Heart left ventricle (tissue), 16 donors: ENCODE results near the gene COL6A1. TPM values are rescaled to one million over a fixed set of nuclear protein-coding genes. Genes with fewer than 3 reads are reported as not detected.

Source experiments
- ATAC-seq, 4 donors: fragments of 200-7000 bp; cut with Tn5 transposase; one replicate each; pipeline ENCODE4 v1.9.1; 2020 to 2022; ENCODE audit warnings: moderate library complexity in 4 of 4, mild to moderate bottlenecking in 3 of 4, moderate number of reproducible peaks in 1 of 4
- DNase-seq, 5 donors: peaks; one replicate each; pipeline ENCODE4 v3.0.0-alpha.2; 2020
- H3K27ac ChIP-seq, 12 donors: fragments of 200-600 bp; sonication (generic) in 4 of 12; one replicate each; pipeline versions ENCODE4 v1.5.0 to v1.8.0; 2016 to 2022; ENCODE audit warnings: mild to moderate bottlenecking in 2 of 12
- H3K27me3 ChIP-seq, 9 donors: fragments of 200-600 bp; sonication (generic) in 2 of 9; one replicate each; pipeline versions ENCODE4 v1.5.1 to v1.8.0; 2016 to 2022; ENCODE audit warnings: mild to moderate bottlenecking in 3 of 9
- H3K36me3 ChIP-seq, 9 donors: fragments of 200-600 bp; sonication (generic) in 2 of 9; one replicate each; pipeline versions ENCODE4 v1.5.0 to v1.8.0; 2018 to 2022; ENCODE audit warnings: mild to moderate bottlenecking in 2 of 9
- H3K4me1 ChIP-seq, 12 donors: fragments of 200-600 bp; sonication (generic) in 4 of 12; one replicate each; pipeline versions ENCODE4 v1.5.0 to v1.8.0; 2016 to 2022; ENCODE audit warnings: mild to moderate bottlenecking in 3 of 12
- H3K4me3 ChIP-seq, 12 donors: fragments of 200-600 bp; sonication (generic) in 4 of 12; one replicate each; pipeline versions ENCODE4 v1.5.0 to v1.8.0; 2017 to 2022; ENCODE audit warnings: mild to moderate bottlenecking in 9 of 12, moderate library complexity in 4 of 12
- H3K9me3 ChIP-seq, 12 donors: fragments of 200-600 bp; sonication (generic) in 4 of 12; one replicate each; pipeline versions ENCODE4 v1.5.0 to v1.8.0; 2016 to 2022; ENCODE audit warnings: mild to moderate bottlenecking in 1 of 12
- POLR2A ChIP-seq, 2 donors: fragments of 450-650 bp; IDR thresholded peaks; one replicate each; pipeline ENCODE4 v1.6.1; 2017; ENCODE audit warnings: antibody characterized with exemption in 2 of 2, mild to moderate bottlenecking in 2 of 2, moderate library complexity in 2 of 2
- WGBS, 4 donors: extraction: QIAGEN DNeasy Blood & Tissue Kit in 2 of 4; methylation state at CpG; one replicate each; pipeline versions ENCODE4 v1.1.5 to v1.1.7; 2013 to 2018; 5-methylcytosine and 5-hydroxymethylcytosine counted together
- intact Hi-C, 10 donors: fragments of 100-400 bp; cut with DNase I; formaldehyde crosslinking; loops; one replicate each; pipeline versions ENCODE4 v1.11.1 to v1.14.2; 2022
- polyA plus RNA-seq, 2 donors: library from polyadenylated mRNA; stranded (reverse); fragments of 200-250 nt; gene quantifications; one replicate each; pipeline ENCODE4 v1.2.3, GENCODE V29; 2013
- total RNA-seq, 9 donors: library from RNA; depleted of rRNA in 2 of 9; stranded (reverse); fragments of >200 nt in 2 of 9; fragmentation: NEBNext Ultra II Directional in 3 of 9; extraction: Animal tissue kit (Norgen Biotek cat#: 25700) in 3 of 9; gene quantifications; one replicate each; pipeline versions ENCODE4 v1.1.0 to v1.2.4, GENCODE V29; 2016 to 2023
- TF ChIP-seq, protein P1 (sequence below), 12 donors: fragments of 200-600 bp; sonication (generic) in 4 of 12; IDR thresholded peaks; one replicate each; pipeline versions ENCODE4 v1.5.0 to v1.8.0; 2018 to 2022; ENCODE audit warnings: antibody characterized with exemption in 12 of 12, mild to moderate bottlenecking in 5 of 12
- donor health status: ischemic (EF 13 %, LVEDD 7.1; RV severe dilation, severe dysfunction).
- donor health status: healthy with polysubstance abuse.
- donor health status: DM: no; HTN: yes; CAD: no.
- donor health status: DM: no; HTN: no; CAD: no.
- donor health status: ischemic (EF 25% LVEDD 6.9; RV normal size, moderate dysfunction).
- donor health status: ischemic (EF 25% LVEDD 5.7; RV mildly dilated, moderate dysfunction).
- donor health status: healthy.
- donor health status: DM: yes; HTN: yes; CAD: no.
- donor health status: ischemic (EF 35%, LVEDD 5.7; RV mildly dilated, moderate dysfunction).
- donor health status: nonischemic (EF 11% LVEDD 7.7; RV severe dilation, severe dysfunction).
- donor health status: DM: yes; HTN: yes; CAD: no.
- donor health status: PGD.
- donor health status: ischemic (EF 29% LVEDD 5.4; RV normal size, mild dysfunction).
- donor health status: nonischemic (EF 23%, LVEDD 6.1; RV moderate dilation, normal function).

The COL6A1 gene
- total and polyA plus RNA-seq, 11 donors, result 92.4 to 385 (median 149) TPM

DNA sequence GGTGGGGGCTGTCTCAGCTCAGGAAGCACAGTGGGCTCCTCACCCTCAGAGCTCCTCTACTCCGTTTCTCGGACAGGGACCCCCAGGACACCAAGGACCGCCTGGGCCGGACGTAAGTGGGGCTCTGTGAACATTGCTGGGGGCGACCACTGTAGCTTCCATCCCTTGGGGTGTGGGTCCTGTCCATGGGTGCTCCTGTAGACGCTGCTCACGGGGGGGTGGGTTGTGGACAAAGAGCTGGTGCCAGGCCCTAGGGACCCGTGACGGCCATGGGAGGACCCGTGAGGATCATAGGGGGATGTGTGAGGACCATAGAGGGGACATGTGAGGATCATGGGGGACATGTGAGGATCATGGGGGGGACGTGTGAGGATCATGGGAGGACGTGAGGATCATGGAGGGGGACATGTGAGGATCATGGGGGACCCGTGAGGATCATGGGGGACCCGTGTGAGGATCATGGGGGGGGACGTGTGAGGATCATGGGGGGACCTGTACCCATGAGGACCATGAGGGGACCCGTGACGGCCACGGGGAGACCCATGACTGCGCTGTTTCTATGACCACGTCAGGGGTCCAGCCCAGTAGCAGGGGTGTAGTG lies 18.1 kb downstream of the COL6A1 start:
- intact Hi-C loops, result loop anchor here in 1 of 10 donors (10.0 kb wide), 1 partner anchor 115 kb away; no protein-coding TSS in a partner anchor
- peak overlapping the region in 1 of 12 donors; percentile 80 for H3K27ac ChIP-seq
- peaks cover 2 to 94% (median 69%) of the 10 kb centered on the region in 9 donors for H3K36me3 ChIP-seq
- H3K4me3 ChIP-seq, result no peak overlapping the region
- peak in 1 of 5 donors; percentile 22 for DNase-seq
- H3K4me1 ChIP-seq, result no peaks in the 10 kb centered on the region
- H3K9me3 ChIP-seq, result no peaks in the 10 kb centered on the region
- WGBS, 4 donors, result 76 to 80% (median 77%) methylated on average over 15 to 21 of the region's 21 CpGs
- H3K27me3 ChIP-seq, result no peaks in the 10 kb centered on the region
- TF ChIP-seq, protein P1, sequence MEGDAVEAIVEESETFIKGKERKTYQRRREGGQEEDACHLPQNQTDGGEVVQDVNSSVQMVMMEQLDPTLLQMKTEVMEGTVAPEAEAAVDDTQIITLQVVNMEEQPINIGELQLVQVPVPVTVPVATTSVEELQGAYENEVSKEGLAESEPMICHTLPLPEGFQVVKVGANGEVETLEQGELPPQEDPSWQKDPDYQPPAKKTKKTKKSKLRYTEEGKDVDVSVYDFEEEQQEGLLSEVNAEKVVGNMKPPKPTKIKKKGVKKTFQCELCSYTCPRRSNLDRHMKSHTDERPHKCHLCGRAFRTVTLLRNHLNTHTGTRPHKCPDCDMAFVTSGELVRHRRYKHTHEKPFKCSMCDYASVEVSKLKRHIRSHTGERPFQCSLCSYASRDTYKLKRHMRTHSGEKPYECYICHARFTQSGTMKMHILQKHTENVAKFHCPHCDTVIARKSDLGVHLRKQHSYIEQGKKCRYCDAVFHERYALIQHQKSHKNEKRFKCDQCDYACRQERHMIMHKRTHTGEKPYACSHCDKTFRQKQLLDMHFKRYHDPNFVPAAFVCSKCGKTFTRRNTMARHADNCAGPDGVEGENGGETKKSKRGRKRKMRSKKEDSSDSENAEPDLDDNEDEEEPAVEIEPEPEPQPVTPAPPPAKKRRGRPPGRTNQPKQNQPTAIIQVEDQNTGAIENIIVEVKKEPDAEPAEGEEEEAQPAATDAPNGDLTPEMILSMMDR (IDR thresholded peaks at IDR 0.05), result no peak
- TF ChIP-seq POLR2A (IDR thresholded peaks at IDR 0.05), result no peak
- no peak for ATAC-seq

DNA sequence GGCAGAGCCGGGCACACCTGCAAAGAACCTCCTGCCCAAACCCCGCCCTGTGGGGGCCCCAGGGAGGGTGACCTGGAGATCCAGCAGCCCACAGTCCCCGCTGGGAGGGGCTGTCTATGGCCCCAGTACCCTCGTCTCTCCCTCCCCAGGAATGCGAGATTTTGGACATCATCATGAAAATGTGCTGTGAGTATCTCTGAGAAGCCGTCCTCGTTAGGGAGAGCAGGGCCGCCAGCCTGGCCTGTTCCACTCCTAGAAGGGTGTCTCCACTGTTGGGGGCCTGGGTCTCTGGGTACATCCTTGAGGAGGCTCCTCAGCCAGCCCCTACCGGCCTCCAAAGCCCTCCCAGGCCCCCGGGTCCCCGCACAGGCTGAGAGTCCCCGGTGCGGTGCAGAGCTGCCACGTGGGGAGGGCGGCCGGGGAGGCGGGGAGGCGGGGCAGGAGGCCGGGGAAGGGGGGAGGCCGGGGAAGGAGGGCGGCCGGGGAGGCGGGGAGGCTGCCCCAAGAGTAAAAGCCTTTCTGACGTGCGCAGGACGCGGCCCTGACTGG lies 18.7 kb downstream of the COL6A1 start:
- no peak for ATAC-seq
- no peak for TF ChIP-seq POLR2A (IDR thresholded peaks at IDR 0.05)
- TF ChIP-seq, protein P1 (IDR thresholded peaks at IDR 0.05), result no peak
- no peak overlapping the region for H3K4me3 ChIP-seq
- no peaks in the 10 kb centered on the region for H3K9me3 ChIP-seq
- peak in 2 of 5 donors; percentile 15 to 23 for DNase-seq
- H3K27me3 ChIP-seq, result no peaks in the 10 kb centered on the region
- WGBS, 4 donors, result 88 to 95% (median 90%) methylated on average over 7 to 26 of the region's 27 CpGs
- H3K36me3 ChIP-seq, result peaks cover 2 to 88% (median 63%) of the 10 kb centered on the region in 9 donors
- H3K27ac ChIP-seq, result peak overlapping the region in 1 of 12 donors; percentile 80
- intact Hi-C loops, result no loop called here
- H3K4me1 ChIP-seq, result no peaks in the 10 kb centered on the region

DNA sequence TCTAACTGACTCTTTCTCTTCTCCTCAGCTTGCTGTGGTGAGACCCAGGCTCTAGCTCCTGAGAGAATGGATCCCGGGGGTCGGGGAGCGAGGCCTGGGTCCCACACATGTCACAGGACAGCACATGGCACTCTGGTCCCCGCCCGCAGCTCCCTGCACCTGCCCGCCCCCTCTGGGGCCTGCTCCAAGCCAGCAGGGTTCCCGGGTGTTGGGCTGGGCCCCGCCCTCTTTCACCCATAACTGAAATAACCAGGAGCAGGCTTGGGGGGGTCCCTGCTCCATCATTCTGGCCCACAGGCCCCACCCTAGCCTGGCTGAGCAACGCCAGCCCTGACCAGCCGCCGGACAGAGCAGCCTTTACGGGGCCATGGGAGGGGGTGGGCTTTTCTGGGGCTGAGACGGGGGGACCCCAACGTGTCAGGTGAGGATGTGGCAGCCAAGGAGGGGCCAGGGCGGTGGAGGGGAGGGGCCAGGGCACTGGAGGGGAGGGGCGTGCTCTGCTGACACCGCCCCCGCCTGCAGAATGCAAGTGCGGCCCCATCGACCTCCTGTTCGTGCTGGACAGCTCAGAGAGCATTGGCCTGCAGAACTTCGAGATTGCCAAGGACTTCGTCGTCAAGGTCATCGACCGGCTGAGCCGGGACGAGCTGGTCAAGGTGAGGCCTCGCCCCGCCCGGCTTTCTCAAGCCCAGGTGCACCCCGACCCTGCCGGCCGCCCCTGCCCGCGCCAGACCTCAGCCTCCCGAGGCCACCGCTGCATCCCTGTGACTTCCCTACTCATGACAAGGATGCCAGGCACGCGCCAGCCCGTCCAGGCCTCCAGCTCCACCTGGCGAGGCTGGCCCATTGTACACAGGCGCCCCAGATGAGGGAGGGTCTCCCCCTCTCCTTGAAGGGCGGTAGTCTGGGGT lies 19.4 kb downstream of the COL6A1 start:
- peak overlapping the region in 1 of 12 donors; percentile 80 for H3K27ac ChIP-seq
- no peaks in the 10 kb centered on the region for H3K9me3 ChIP-seq
- intact Hi-C loops, result no loop called here
- no peaks in the 10 kb centered on the region for H3K4me1 ChIP-seq
- H3K4me3 ChIP-seq, result no peak overlapping the region
- peak in 1 of 4 donors; percentile 9 for ATAC-seq
- WGBS, 4 donors, result 77 to 83% (median 81%) methylated on average over 36 to 44 of the region's 44 CpGs
- DNase-seq, result peak in 4 of 5 donors; percentile 23 to 58 (median 32)
- no peak for TF ChIP-seq POLR2A (IDR thresholded peaks at IDR 0.05)
- TF ChIP-seq, protein P1 (IDR thresholded peaks at IDR 0.05), result no peak
- H3K27me3 ChIP-seq, result no peaks in the 10 kb centered on the region
- peaks cover 2 to 81% (median 58%) of the 10 kb centered on the region in 9 donors for H3K36me3 ChIP-seq
